Measurements from ENCODE around the gene USP28.
"Not testable (repeated sequence)": the region's sequence is repeated elsewhere in the genome, so short reads cannot be mapped to it uniquely, and the experiment has no call there.

Gene USP28

DNA sequence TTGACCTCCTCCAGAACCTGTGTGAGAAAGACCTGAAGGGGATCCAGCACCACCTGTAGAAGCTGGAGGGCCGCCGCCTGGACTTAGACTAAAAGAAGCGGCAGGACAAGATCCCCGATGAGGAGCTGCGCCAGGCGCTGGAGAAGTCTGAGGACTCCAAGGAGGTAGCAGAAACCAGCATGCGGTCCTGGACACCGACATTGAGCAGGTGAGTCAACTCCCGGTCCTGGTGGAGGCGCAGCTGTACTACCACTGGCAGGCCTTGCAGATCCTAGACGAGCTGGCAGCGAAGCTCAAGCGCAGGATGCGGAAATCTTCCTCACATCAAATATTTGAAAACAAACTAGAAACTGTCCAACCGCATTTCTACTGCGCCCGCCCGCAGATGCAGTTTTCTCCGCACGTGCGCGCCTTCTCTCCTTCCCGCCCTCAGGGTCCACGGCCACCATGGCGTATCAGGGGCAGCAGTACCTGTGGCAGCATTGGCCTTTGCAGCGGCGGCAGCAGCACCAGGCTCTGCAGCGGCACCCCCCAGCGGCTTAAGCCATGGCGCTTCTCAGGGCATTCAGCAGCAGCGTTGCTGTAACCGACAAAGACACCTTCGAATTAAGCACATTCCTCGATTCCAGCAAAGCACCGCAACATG is 85.6 kb downstream of the USP28 start:
- DNase-seq, result no peak
- in situ Hi-C loops (cut with HindIII; ENCODE audit: low pct_ligation_motif_present, low pct_unique_long_range_greater_than_20kb, low sequenced_read_pairs), result no loop called here

DNA sequence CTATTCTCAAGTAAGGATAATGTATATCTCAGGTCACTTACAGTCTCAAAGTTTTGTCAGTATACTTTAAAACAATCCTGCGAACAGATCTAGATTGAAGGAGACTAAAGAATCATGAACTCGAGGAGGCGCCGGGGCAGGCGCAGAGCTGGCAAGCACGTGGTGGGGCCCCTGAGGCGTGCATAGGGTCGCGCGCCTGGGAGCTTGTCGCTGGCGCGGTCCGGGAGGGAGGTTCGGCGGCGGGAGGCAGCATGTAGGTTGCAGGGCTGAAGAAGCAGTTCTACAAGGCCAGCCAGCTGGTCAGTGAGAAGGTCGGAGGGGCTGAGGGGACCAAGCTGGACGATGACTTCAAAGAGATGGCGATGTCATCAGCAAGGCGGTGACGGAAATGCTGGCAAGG is 86.4 kb downstream of the USP28 start:
- DNase-seq; in situ Hi-C loops (cut with HindIII; ENCODE audit: low pct_ligation_motif_present, low pct_unique_long_range_greater_than_20kb, low sequenced_read_pairs): not testable (repeated sequence)

DNA sequence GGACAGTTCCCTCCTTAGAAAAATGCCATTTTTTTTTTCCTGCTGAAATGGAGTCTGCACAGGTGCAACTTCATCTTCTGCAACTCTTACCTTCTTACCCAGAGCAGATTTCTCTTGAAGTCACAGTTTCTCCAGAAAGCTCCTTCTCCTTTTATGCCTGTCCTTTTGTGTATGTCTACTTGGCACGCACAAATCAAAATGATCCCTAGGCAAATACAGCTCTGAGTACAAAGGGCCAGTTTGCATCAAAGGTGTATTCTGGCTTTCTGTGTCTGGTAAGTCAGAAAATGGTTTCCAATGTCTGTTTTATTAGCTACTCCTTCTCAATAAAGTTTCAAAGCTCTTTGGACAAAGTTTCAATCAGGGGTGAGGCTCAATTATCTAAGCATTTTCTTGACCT is 93.2 kb downstream of the USP28 start:
- no peak for DNase-seq
- in situ Hi-C loops (cut with HindIII; ENCODE audit: low pct_ligation_motif_present, low pct_unique_long_range_greater_than_20kb, low sequenced_read_pairs), result no loop called here

DNA sequence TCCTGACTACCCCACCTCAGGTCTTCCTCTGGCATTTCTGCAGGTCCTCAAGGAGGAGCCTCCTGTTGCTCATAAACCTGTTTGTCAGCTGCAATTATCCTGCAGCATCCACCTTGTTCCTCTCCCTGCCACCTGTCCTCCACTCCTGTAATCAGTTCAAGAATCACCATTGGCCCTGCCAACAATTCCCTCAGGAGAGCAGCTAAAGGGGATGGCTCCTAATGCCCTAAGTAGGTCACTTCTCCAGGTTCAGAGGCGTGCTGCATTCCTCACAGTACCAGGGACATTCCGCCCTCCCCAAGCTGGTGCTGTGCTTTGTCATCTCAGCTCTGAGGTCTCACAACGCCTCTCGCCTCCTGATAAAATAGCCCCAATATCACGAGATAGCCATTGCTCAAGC is 93.7 kb downstream of the USP28 start:
- no peak for DNase-seq
- in situ Hi-C loops (cut with HindIII; ENCODE audit: low pct_ligation_motif_present, low pct_unique_long_range_greater_than_20kb, low sequenced_read_pairs), result no loop called here

DNA sequence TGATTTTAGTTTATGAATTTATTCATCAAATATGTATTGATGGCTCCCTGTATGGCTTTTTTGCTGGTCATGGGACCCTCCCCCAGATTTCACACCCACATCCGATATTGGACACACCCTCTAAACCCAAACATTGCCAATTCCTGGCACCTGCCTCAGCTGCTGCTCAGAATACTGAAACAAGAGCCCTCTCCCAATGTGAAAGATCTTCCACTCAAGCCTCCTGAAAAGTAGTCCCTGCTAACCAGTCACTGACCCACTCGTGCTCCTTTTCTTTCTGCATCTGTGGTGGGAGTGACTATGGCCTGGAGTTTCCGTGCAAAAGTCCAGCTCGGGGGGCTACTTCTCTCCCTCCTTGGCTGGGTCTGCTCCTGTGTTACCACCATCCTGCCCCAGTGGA is 95.9 kb downstream of the USP28 start, which contains the start of gene CLDN25:
Gene CLDN25 (plus strand): TSS at position 301 of the 400 bp plus-strand sequence. CDS start 0 bp downstream, at position 301.
- in situ Hi-C loops (cut with HindIII; ENCODE audit: low pct_ligation_motif_present, low pct_unique_long_range_greater_than_20kb, low sequenced_read_pairs), result no loop called here
- no peak for DNase-seq

DNA sequence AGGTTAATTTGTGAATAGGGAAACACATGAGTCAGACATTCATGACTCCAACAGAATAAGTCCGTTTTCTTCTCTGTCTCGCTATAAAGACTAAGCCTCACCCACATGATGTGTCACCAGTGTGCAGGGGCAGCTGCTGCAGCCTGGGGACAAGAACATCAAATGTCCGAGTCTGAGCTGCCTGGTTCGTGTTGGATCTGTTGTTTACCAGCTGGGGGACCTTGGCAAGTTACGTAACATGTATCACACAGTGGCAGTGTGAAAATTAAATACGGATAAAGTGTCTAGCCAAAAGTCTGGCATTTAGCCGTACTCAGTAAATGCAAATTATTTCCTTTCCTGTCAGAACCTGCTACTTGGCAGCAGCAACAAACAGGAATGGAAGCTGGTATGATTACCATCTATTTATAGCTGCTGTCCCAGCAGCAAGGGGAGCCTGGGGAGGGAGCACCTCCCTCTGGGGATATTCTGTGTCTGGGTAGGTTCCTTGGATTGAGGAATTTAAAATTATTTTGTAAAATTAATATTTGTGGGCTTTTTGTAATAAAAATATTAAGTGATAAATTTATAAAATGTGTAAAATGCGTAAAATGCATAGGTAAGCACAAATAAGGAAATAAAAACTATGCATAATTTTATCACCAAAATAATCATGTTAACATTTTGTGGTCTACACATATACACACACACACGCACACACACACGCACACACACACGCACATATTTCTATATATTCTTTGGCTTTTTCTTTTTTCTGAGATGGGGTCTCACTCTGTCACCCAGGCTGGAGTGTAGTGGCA is 97.1 kb downstream of the USP28 start:
- peak; percentile 34 for DNase-seq
- in situ Hi-C loops (cut with HindIII; ENCODE audit: low pct_ligation_motif_present, low pct_unique_long_range_greater_than_20kb, low sequenced_read_pairs), result no loop called here

DNA sequence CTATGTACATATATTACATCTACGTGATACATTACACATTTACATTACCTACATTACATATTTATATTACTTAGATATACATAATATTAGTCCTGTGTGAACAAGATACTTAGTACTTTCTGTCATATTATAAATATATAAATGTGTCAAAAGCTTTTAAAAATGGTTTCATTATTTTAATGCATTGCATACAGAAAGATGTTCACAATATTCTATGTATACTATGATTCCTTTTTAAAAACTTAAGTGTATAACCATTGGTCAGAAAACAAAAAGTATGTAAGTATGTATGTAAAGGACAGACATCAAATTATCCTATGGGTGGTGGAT is 101.2 kb downstream of the USP28 start:
- no peak for DNase-seq
- in situ Hi-C loops (cut with HindIII; ENCODE audit: low pct_ligation_motif_present, low pct_unique_long_range_greater_than_20kb, low sequenced_read_pairs), result no loop called here

DNA sequence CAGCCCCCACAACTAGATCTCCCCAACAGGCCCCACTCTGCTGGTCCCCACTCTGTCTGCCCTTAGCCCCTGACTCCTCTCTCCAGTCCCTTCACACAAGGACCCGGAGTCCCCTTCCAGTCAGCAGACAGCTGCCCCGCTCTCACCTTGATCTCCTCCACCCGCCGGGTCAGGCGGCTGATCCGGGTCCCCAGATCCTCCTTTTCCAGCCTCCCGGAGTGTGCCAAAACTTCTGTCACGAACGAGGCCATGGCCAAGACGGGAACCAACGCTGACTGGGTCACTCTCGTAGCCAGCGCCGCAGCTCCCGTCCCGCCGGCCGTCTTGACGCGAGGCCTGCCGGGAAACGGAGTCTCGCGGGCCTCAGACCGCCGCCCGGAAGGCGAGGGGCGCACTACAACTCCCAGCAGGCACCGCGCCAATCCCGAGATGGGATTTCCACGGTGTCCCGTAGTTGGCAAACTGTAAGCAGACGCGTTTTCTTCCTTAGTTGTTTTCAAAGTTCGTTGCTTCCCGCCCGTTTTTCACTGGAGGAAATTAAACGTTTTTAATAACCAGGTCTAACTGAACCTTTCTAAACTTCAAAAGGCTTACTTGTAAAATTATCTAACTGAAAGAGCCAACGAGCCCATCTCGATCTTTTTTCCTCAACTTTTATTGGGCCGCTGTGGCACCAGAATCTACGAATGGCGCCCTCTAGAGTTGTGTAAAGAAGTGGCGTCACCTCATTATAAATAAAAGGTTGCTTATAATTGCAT is 101.8 kb downstream of the USP28 start, which contains the start of gene ZW10:
Gene ZW10 (minus strand): TSS at position 277 of the 758 bp plus-strand sequence. CDS start 26 bp downstream, at position 251.
- in situ Hi-C loops (cut with HindIII; ENCODE audit: low pct_ligation_motif_present, low pct_unique_long_range_greater_than_20kb, low sequenced_read_pairs), result no loop called here
- peak; percentile 95 for DNase-seq

DNA sequence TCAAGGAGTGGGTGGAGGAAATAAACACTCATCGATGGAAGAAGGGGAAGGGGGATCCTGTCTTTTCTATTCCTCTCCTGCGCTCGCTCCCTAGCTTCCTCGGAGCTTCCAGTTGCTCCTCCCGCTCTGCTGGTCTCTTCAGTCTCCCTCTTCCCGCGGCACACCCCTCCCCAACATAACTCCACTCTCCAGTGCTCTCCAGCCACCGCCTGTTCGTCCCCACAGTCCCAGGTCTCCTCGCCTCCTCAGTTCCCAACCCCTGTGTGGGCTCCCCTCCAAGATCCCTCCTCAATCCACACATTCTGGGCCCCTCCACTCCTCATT is 102.3 kb downstream of the USP28 start:
- in situ Hi-C loops (cut with HindIII; ENCODE audit: low pct_ligation_motif_present, low pct_unique_long_range_greater_than_20kb, low sequenced_read_pairs), result no loop called here
- DNase-seq, result peak; percentile 30

DNA sequence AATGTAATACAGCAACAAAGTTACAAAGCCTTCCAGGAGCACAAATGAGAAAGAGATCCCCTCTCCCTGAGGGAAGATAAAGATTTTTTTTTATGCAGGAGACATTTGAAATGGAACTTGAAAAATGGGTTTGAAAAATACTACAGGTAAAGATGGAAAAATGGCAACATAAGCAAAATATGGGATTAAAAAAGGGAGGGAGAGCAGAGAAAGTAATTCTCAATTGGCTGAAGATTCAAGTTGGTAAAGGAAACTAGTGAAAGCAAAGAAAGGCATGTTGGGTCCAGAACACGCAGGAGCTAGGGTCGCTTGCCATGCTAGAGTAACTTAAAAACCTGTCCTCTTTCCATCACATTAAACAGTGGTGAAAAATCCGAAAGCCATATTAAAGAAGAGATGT is 103.4 kb downstream of the USP28 start:
- in situ Hi-C loops (cut with HindIII; ENCODE audit: low pct_ligation_motif_present, low pct_unique_long_range_greater_than_20kb, low sequenced_read_pairs), result no loop called here
- no peak for DNase-seq

DNA sequence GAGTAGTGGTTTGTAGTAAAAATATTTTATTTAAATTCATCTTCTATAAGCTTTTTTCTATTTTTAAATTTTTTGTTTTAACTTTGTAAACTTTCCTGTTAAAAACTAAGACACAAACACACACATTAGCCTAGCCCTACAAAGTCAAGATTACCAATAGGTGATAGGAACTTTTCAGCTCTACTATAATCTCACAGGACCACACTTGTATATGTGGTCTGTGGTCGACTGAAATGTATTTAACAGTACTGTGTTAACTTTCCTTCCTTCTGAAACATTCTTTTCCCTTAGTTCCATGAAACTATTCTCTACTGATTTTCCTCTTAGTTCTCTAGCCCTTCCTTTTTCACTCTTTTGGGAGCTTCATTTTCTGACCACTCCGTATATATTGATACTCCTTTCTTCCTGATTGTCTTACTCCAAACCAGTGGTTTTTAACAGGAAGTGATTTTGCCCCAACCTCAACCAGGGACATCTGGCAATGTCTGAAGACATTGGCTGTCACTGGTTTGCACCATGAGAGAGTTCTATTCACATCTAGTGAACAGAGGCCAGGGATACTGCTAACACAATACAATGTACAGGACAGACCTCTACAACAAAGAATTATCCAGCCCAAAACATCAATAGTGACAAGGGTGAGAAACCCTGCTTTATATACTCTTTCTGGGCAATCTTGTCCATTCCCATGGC is 110.7 kb downstream of the USP28 start:
- no peak for DNase-seq
- in situ Hi-C loops (cut with HindIII; ENCODE audit: low pct_ligation_motif_present, low pct_unique_long_range_greater_than_20kb, low sequenced_read_pairs), result no loop called here

DNA sequence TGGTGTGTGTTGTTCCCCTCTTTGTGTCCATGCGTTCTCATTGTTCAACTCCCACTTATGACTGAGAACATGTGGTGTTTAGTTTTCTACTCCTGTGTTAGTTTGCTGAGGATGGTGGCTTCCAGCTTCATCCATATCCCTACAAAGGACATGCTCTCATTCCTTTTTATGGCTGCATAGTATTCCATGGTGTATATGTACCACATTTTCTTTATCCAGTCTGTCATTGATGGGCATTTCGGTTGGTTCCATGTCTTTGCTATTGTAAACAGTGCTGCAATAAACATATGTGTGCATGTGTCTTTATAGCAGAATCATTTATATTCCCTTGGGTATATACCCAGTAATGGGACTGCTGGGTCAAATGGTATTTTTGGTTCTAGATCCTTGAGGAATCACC is 112.3 kb downstream of the USP28 start:
- in situ Hi-C loops (cut with HindIII; ENCODE audit: low pct_ligation_motif_present, low pct_unique_long_range_greater_than_20kb, low sequenced_read_pairs); DNase-seq: not testable (repeated sequence)

DNA sequence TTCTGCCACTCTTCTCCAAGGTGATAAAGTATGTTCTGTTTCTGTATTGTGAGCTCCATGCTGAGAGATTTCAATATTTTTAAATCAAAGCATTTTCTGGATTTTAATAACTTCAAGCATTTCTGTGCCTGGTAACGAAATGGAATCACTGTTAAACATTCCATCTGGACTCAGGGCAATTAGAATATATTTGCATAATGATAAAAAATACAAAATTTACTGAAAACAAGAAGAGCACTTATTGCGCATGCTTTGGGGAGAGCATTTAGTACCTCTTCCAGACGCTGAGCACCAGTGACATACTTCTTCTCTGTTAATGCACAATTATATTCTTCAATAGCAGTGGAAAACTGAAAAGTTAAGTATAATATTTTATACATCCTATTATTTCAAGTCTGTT is 115.1 kb downstream of the USP28 start:
- in situ Hi-C loops (cut with HindIII; ENCODE audit: low pct_ligation_motif_present, low pct_unique_long_range_greater_than_20kb, low sequenced_read_pairs), result no loop called here
- no peak for DNase-seq

DNA sequence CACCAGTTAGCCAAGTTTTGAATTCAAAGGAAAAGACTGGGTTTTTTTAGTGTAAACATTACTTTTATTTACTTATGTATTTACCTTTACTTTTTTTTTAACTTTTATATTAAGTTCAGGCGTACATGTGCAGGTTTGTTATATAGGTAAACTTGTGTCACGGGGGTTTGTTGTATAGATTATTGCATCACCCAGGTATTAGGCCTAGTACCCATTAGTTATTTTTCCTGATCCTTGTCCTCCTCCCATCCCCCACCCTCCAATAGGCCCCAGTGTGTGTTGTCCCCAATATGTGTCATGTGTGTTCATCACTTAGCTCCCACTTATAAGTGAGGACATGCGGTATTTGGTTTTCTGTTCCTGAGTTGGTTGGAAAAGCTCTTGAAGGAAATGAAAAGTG is 122.4 kb downstream of the USP28 start:
- no peak for DNase-seq
- in situ Hi-C loops (cut with HindIII; ENCODE audit: low pct_ligation_motif_present, low pct_unique_long_range_greater_than_20kb, low sequenced_read_pairs), result no loop called here

Measured in ACHN (cell line).